NCI-H1417 treated with DMSO at 0.1 percent for 48 hours (cell line): ENCODE measurements around the gene MAMLD1.

Experiments used
- DNase-seq: peaks from one replicate; lab custom pipeline; 2025; lab: John Stamatoyannopoulos, UW

The MAMLD1 gene

GRCh38 chrX:150502091-150502490 lies 139.0 kb downstream of the MAMLD1 start:
- no peak for DNase-seq

DNA sequence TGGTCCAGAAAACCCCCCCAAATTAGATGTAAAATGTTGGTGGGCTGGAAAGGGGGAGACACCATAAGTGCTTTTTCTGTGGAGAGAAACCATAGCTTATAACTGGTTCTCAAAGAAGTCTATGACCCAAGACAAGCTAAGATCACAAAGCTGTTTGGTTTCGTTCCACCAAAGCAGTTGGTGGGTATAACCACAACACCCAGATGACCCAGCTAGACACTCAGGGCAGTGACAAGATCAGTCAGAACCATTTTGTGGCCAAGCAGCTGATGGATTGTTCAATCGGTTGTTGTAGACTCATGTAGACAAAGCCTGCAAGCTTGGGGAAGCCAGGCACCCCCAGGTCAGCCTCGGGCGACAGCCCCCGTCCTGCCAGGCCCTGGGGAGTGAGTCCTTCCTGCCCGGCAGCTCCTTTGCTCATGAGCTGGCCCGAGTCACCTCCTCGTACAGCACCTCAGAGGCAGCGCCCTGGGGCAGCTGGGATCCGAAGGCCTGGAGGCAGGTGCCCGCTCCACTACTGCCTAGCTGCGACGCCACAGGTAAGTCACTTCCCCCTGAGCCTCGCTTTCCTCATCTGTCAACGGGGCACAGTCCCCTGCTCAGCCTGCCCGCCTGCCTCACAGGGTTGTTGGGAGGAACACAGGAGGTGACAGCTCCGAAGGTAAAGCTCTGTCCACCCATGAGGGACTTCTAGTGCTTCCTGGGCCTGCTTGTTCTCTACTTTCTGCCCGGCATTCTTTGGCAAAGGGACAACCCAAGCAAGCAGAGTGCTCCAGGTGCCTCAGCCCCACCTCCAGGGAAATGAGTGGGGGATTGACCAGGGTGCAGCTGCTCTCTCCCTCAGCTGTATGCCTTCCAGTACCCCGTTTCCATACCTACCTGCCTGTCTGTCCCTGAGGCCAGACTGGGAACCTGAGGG lies 140.1 kb downstream of the MAMLD1 start:
- no peak for DNase-seq

DNA sequence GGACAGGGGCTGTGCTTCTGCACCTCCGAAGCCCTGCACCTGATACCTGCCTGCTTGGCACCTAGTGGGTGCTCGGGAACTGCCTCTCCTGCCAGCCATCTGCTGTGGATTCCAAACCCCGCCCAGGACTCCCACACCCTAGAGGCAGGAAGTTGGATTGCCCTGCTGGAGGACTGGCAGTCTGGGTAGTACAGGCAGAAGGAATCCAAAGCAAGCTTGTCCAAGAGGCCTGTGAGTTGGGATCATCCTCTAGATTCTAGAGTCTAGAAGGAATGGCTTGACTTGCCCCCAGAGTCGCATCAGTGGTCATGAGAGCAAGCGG lies 140.7 kb downstream of the MAMLD1 start:
- no peak for DNase-seq

DNA sequence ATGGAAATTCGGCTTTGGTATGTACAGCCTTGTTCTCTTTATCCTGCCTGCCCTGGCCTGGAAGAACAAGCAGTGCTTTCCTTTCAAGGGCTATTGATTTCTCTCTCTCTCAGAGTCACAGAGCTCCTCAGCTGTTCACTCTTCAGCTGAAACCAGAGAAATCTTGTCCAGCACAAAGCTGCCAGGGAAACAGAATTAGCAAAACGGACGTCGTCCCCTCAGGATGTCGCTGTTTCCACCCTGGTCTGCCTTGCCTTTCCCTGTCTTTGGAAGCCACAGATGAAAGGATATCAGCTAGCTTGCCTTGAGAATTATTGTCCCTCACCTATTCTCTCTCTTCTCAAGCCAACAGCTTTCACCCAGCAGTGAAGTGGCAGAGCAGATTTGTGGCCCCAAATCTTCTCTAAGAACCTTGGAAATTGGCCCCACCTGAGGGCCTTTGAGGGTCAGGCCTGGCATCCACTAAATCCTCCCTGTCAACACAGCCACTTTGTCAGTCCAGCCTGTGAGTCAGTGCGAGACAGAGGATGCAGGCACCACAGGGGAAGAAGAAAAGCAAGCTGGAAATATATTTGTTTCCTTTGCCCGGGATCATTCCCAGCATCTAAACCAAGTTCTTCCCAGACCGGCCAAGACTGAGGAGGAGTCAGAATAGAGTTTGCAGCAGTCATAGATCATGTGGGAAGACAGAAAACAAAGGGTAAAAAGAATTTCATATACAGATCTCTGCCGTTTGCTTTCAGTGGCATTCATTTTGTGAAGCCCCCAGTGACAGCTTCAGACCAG lies 141.5 kb downstream of the MAMLD1 start:
- no peak for DNase-seq

- no peak for DNase-seq
These were observed 142.9 kb downstream of the MAMLD1 start for GRCh38 chrX:150506020-150506419.

DNA sequence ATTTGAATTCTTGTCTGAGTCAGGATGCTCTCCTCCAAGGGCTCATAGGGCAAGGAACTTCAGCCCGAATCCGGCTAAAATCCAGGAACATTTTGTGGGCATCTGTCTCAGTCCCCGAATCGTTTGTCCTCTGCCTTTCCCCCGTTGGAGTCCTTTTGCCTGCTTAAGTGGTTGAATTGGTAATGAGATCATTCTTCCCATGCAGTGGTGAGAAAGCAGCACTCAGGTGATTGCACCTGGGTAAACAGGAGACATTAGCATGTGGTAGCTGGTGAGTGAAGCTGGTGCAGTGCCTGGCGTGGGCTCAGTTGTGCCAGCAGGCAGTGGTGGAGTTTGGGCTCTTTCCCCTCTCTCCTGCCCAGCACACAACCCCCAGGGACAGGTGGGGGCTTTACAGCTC lies 143.4 kb downstream of the MAMLD1 start:
- DNase-seq: no peak

GRCh38 chrX:150507251-150507856 lies 144.2 kb downstream of the MAMLD1 start:
- no peak for DNase-seq

DNA sequence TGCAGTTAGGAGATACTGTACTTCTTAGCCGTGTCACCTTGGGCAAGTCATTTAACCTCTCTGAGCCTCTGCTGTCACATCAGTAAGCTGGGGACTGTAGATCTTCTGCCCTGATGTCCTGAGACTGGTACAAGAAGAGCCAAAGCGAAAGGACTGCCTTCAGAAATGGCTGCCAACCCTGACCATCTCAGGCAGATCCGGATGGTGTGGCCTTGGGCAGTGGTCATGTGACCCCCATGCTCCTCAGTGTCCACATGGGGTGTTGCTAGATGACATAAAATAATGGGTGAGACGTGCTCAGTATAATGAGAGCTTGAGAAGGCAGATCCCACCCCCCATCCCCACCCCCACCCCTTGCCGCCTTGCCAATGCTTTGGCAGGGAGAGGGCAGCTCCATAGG lies 144.9 kb downstream of the MAMLD1 start:
- no peak for DNase-seq

- DNase-seq: no peak
These were observed 145.6 kb downstream of the MAMLD1 start for GRCh38 chrX:150508451-150509367.

GRCh38 chrX:150509703-150510102 lies 146.6 kb downstream of the MAMLD1 start:
- DNase-seq: no peak

- no peak for DNase-seq
These were observed 149.4 kb downstream of the MAMLD1 start for GRCh38 chrX:150512461-150512901.

DNA sequence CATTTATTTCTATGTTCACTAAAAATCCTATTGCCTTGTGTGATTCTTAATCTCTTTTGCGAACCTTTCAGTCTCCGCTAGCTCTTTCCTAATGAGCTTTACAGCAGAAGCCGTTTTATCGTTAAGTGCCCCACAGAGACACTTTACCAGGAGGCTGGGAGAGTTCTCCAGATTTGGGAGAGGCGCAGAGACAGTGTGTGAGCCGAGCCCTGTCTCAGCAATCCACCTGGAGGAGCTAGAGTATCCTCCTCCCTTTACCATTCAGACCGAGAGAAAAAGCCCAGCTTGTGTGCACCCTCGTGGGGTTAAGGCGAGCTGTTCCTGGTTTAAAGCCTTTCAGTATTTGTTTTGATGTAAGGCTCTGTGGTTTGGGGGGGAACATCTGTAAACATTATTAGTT lies 150.4 kb downstream of the MAMLD1 start:
- DNase-seq: no peak

DNA sequence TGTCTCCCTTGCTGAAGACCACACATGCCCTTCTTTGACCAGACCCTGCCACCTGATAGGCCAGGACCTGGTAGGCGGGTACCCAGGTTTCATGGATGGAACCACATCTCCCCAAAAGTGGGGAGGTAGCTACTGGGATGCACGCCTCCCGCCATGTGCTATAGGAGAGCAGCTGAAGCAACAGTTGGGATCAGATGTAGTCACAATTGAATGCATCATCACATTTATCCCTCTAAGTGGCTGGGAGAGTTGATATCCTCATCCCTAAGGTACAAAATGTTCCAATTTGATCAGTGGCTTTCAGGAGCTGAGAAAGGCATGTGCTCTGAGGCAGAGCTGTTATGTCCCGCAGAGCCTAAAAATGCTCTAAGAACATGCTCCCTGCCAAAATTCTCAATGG lies 151.3 kb downstream of the MAMLD1 start:
- no peak for DNase-seq

DNA sequence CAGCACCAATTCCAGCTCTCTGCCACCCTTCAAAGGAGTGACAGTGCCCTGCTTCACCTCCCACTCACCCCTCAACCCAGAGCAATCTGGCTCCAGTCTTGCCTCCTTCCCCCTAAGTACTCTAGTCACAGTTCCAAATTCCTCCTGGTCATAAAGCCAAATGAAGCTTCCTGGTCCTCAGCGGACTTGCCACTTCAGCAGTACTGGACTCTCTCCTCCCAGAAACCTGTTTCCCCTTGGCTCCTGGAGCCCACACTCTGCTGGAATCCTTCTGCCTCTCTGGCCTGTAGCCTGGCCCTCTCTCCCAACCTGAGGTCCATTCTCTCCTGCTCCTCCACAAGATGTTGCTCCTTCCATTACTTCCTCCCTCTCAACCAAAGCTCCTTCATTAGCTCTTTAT lies 152.7 kb downstream of the MAMLD1 start:
- no peak for DNase-seq

DNA sequence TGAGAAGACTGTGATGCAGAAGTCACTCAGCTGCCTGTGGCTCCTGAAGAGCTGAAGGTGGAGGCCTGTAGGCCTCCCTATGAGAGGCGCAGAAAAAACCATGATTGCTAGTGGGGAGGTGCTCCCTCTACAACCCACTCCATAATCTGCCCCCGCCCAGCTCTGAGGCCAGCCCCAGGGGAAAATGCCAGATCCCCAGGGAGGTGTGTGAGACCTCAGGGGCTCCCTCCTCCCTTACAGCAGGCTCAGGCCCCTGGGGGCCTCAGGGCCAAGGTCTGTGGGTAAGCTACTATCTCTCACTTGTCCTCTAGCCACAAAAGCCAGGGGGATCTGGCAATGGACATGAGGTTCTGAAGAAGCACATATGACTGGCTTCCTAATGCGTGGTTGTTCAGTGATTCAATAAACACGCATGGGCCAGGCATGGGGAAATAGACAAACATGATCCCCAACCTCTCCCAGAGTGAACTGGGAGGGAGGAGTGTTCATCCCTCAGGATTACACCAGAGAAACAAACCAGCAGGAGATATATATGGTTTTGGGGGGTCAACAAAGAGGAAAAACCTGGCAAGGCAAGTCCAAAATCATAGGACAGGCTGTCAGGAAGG lies 154.3 kb downstream of the MAMLD1 start:
- no peak for DNase-seq

DNA sequence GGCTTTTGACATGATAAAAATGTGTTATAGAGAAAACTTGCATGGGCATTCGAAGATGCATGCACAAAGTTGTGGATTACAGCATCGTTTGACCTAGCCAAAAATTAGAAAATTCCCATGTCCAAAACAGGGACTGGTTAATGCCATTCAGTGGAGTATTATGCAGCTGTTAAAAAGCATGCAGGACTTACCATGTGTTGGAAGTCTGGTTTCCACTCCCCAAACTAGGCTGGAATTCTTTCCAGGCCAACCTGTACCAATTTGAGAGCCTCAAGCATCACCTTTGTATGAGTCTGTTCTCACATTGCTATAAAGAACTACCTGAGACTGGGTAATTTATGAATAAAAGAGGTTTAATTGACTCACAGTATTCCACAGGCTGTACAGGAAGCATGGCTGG lies 159.4 kb downstream of the MAMLD1 start:
- no peak for DNase-seq

- no peak for DNase-seq
These were observed 162.2 kb downstream of the MAMLD1 start for GRCh38 chrX:150525061-150525919.

DNA sequence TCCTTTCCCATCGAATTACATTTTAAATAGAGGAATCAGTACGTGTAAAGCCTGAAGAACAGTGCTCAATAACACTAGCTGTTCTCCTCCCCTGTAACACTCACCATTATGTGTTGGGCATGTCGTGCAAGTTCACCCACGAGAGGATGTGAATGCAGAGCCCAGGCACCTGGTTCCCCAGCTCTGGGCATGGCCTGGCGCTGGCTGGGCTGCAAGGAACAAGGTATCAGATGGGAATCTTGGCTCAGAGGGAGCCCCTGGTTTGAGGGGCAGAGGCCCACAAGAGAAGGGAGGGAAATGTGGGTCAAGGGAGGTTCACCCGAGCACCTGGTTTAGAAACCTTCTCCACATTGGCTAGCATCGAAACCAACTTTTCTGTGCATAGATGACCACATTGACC lies 163.6 kb downstream of the MAMLD1 start:
- no peak for DNase-seq

- no peak for DNase-seq
These were observed 164.0 kb downstream of the MAMLD1 start for GRCh38 chrX:150527108-150527507.

- no peak for DNase-seq
These were observed 166.5 kb downstream of the MAMLD1 start for GRCh38 chrX:150529587-150529986.
